Gastroesophageal sphincter (tissue), 4 donors: ENCODE data around the gene OSGIN1. TPM values are rescaled to one million over a fixed set of nuclear protein-coding genes. Genes with fewer than 3 reads are reported as not detected.

Experiments used
- ATAC-seq: fragments of 150-250 bp; one replicate; pipeline ENCODE4 v1.9.1; 2016; ENCODE audit warnings: mild to moderate bottlenecking, moderate library complexity
- H3K27ac ChIP-seq, 4 donors: fragments of 200-600 bp; sonication (generic) in 3 of 4; 1 replicate in 3 of 4; 2 replicates in 1 of 4; pipeline ENCODE4 v1.5.1; 2016 to 2019
- H3K27me3 ChIP-seq: fragments of 200-600 bp; sonication (generic); one replicate; pipeline ENCODE4 v1.5.1; 2019
- H3K36me3 ChIP-seq, 2 donors: fragments of 200-600 bp; sonication (generic); one replicate each; pipeline ENCODE4 v1.5.1; 2019; ENCODE audit warnings: control low read depth in 1 of 2
- H3K4me1 ChIP-seq, 3 donors: fragments of 200-600 bp; sonication (generic); 1 replicate in 2 of 3; 2 replicates in 1 of 3; pipeline ENCODE4 v1.5.1; 2016 to 2019; ENCODE audit warnings: control low read depth in 2 of 3
- H3K4me3 ChIP-seq, 2 donors: fragments of 200-600 bp; sonication (generic); one replicate each; pipeline ENCODE4 v1.5.1; 2019; ENCODE audit warnings: mild to moderate bottlenecking in 1 of 2, moderate library complexity in 1 of 2
- H3K9me3 ChIP-seq, 3 donors: fragments of 200-600 bp; sonication (generic); one replicate each; pipeline ENCODE4 v1.5.1; 2017 to 2019; ENCODE audit warnings: control low read depth in 2 of 3
- EP300 ChIP-seq: sonication (generic); formaldehyde crosslinking; IDR thresholded peaks from one replicate; pipeline ENCODE4 v1.6.1; 2017; ENCODE audit warnings: antibody characterized with exemption, mild to moderate bottlenecking
- POLR2A ChIP-seq, 2 donors: fragments of 450-650 bp; IDR thresholded peaks; one replicate each; pipeline ENCODE4 v1.6.1; 2017; ENCODE audit warnings: antibody characterized with exemption in 2 of 2, mild to moderate bottlenecking in 2 of 2, moderate library complexity in 1 of 2
- POLR2AphosphoS5 ChIP-seq: sonication (generic); formaldehyde crosslinking; IDR thresholded peaks from one replicate; pipeline ENCODE4 v1.6.1; 2017; ENCODE audit warnings: antibody characterized with exemption
- WGBS, 2 donors: methylation state at CpG; one replicate each; pipeline ENCODE4 v1.1.5; 2018; ENCODE audit warnings: low coverage in 1 of 2; 5-methylcytosine and 5-hydroxymethylcytosine counted together
- total RNA-seq, 4 donors: library from RNA; depleted of rRNA; stranded (reverse); fragments of >200 nt; gene quantifications; one replicate each; pipeline ENCODE4 v1.1.0, GENCODE V29; 2016
- TF ChIP-seq, protein P1 (sequence below), 4 experiments: fragments of 200-600 bp in 2 of 4; fragments of 450-650 bp in 2 of 4; sonication (generic) in 1 of 4; IDR thresholded peaks; one replicate each; pipeline ENCODE4 v1.5.1; 2017 to 2019; ENCODE audit warnings: antibody characterized with exemption in 4 of 4, mild to moderate bottlenecking in 2 of 4, moderate library complexity in 2 of 4

The OSGIN1 gene
- total RNA-seq, 4 donors from 2014 or later = 7.9 to 12.5 (median 9.4) TPM

DNA sequence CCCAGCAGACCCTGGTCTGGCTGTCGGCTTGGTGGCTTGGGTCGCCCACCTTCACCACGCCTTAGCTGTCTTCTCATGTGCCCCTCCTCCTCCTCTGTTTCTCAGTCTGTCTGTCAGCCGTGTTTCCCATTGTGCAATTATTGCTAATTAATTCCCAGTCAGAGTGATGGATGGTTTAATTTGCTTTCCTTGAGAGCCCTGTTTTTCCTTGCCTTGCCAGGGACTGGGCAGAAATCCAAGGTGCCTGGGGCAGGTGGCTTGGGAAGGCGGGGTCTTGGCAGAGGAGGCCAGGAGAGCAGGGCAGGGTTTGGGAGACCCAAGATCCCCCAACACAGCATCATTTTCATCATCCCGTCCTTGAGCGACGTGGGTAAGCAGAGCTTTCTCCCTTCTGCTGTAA is 36.3 kb downstream of the OSGIN1 start:
- Histone ChIP-seq H3K27ac (no peak overlapping the region), H3K36me3 (no peaks in the 10 kb centered on the region), H3K4me3 (no peak overlapping the region), H3K4me1 (peaks cover 0 to 11% (median 0%) of the 10 kb centered on the region in 3 donors), H3K27me3 (peaks cover 23% of the 10 kb centered on the region), H3K9me3 (no peaks in the 10 kb centered on the region)
- 59 to 85% methylated on average over 6 to 7 of the region's 8 CpGs for WGBS, 2 donors
- no peak for ATAC-seq
- TF ChIP-seq POLR2AphosphoS5 (no peak), POLR2A (IDR thresholded peaks at IDR 0.05) (no peak)
- TF ChIP-seq, protein P1, sequence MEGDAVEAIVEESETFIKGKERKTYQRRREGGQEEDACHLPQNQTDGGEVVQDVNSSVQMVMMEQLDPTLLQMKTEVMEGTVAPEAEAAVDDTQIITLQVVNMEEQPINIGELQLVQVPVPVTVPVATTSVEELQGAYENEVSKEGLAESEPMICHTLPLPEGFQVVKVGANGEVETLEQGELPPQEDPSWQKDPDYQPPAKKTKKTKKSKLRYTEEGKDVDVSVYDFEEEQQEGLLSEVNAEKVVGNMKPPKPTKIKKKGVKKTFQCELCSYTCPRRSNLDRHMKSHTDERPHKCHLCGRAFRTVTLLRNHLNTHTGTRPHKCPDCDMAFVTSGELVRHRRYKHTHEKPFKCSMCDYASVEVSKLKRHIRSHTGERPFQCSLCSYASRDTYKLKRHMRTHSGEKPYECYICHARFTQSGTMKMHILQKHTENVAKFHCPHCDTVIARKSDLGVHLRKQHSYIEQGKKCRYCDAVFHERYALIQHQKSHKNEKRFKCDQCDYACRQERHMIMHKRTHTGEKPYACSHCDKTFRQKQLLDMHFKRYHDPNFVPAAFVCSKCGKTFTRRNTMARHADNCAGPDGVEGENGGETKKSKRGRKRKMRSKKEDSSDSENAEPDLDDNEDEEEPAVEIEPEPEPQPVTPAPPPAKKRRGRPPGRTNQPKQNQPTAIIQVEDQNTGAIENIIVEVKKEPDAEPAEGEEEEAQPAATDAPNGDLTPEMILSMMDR (IDR thresholded peaks at IDR 0.05) = no peak

DNA sequence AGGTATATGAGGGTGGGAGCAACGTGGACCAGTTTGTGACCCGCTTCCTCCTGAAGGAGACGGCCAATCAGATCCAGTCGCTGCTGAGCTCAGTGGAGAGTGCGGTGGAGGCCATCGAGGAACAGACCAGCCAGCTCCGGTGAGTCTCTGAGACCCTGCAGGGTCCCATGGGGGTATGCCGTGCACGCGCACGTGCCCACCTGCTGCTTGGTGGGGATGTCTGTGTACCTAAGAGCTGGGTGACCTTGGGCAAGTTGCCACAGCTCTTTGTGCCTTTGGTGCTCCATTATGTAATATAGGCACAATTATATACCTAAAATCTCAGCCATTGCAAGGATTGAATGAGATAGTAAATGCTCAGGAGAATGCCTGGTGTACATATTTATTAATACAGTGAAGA is 37.5 kb downstream of the OSGIN1 start:
- ATAC-seq = no peak
- no peak overlapping the region for H3K4me3 ChIP-seq

DNA sequence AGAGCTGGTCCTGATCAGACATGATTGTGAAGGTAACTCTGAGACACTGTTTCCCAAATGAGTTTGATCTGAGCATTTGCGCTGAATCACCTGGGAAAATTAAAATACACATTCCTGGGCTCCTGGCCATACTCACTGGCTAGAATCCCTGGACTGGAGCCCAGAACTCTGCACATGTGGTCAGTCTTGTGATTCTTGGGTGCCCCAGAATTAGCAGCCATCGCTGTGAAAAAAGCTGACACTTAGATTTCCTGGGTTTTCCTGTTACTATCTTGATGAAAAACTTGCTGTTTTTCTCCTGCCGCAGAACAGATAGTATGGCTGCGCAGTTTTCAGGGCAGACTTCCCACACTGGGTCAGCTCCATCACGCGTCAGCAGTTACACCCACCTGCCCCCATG is 39.6 kb downstream of the OSGIN1 start:
- peaks cover 28% of the 10 kb centered on the region for H3K27me3 ChIP-seq
- TF ChIP-seq EP300 (no peak), POLR2A (IDR thresholded peaks at IDR 0.05) (no peak), POLR2AphosphoS5 (no peak)
- TF ChIP-seq, protein P1 (IDR thresholded peaks at IDR 0.05) = no peak
- ATAC-seq = no peak
- H3K27ac ChIP-seq = no peak overlapping the region
- peaks cover 0 to 20% (median 4%) of the 10 kb centered on the region in 3 donors for H3K4me1 ChIP-seq
- no peak overlapping the region for H3K4me3 ChIP-seq
- WGBS, 2 donors = 42 to 80% methylated on average over 1 to 2 of the region's 6 CpGs
- no peaks in the 10 kb centered on the region for H3K36me3 ChIP-seq
- no peaks in the 10 kb centered on the region for H3K9me3 ChIP-seq

More for the DNA sequence above, 37.5 kb downstream of the OSGIN1 start:
- Histone ChIP-seq H3K27me3 (peaks cover 23% of the 10 kb centered on the region), H3K36me3 (no peaks in the 10 kb centered on the region), H3K4me1 (peaks cover 0 to 13% (median 0%) of the 10 kb centered on the region in 3 donors), H3K27ac (no peak overlapping the region), H3K9me3 (no peaks in the 10 kb centered on the region)
- WGBS, 2 donors = 92 to 96% methylated on average over 4 to 7 of the region's 11 CpGs
- TF ChIP-seq, protein P1 (IDR thresholded peaks at IDR 0.05) = no peak
- no peak for TF ChIP-seq POLR2A (IDR thresholded peaks at IDR 0.05)
- no peak for TF ChIP-seq EP300
- TF ChIP-seq POLR2AphosphoS5 = no peak

- peaks cover 25% of the 10 kb centered on the region for H3K27me3 ChIP-seq
- H3K4me3 ChIP-seq = no peak overlapping the region
- H3K27ac ChIP-seq = no peak overlapping the region
- H3K36me3 ChIP-seq = no peaks in the 10 kb centered on the region
- no peak for ATAC-seq
- H3K9me3 ChIP-seq = no peaks in the 10 kb centered on the region
- 50 to 85% methylated on average over 2 of the region's 8 CpGs for WGBS, 2 donors
- TF ChIP-seq, protein P1 (IDR thresholded peaks at IDR 0.05) = no peak
- TF ChIP-seq POLR2A (IDR thresholded peaks at IDR 0.05) (no peak), EP300 (no peak), POLR2AphosphoS5 (no peak)
- peaks cover 0 to 20% (median 4%) of the 10 kb centered on the region in 3 donors for H3K4me1 ChIP-seq
These were observed 41.0 kb downstream of the OSGIN1 start for GRCh38 chr16:83994087-83994486.

GRCh38 chr16:83994703-83995102 is 41.7 kb downstream of the OSGIN1 start:
- no peak for ATAC-seq
- Histone ChIP-seq H3K4me1 (peaks cover 0 to 20% (median 4%) of the 10 kb centered on the region in 3 donors), H3K36me3 (no peaks in the 10 kb centered on the region), H3K27ac (no peak overlapping the region), H3K9me3 (no peaks in the 10 kb centered on the region), H3K4me3 (no peak overlapping the region), H3K27me3 (peaks cover 19% of the 10 kb centered on the region)
- 66 to 80% methylated on average over 2 to 10 of the region's 13 CpGs for WGBS, 2 donors
- TF ChIP-seq POLR2A (IDR thresholded peaks at IDR 0.05) (no peak), EP300 (no peak), POLR2AphosphoS5 (no peak)
- TF ChIP-seq, protein P1 (IDR thresholded peaks at IDR 0.05) = no peak
